Endothelial cell of umbilical vein (primary cell): ENCODE measurements around the gene RETREG2. TPM values are rescaled to one million over a fixed set of nuclear protein-coding genes. Genes with fewer than 3 reads are reported as not detected.

Source experiments
- BruUV-seq: library from RNA; stranded (reverse); fragments of 400-500 nt; replicated peaks from 2 replicates; lab custom pipeline; 2021; lab: Mats Ljungman, UMichigan
- CTCF ChIA-PET: fragments of 300-600, 350-600 bp; sonication (Branson Sonifier 250); formaldehyde crosslinking; loops from one replicate; lab custom pipeline; 2021; ENCODE audit warnings: antibody characterized with exemption, inconsistent platforms; lab: Charles Lee
- POLR2A ChIA-PET: fragments of 300-600, 350-600 bp; sonication (Branson Sonifier 250); formaldehyde crosslinking; loops from one replicate; lab custom pipeline; 2021; ENCODE audit warnings: antibody characterized with exemption, inconsistent platforms; lab: Charles Lee
- DNase-seq: peaks from one replicate; pipeline ENCODE4 v3.0.0-alpha.2; 2011; ENCODE audit warnings: low read depth, low spot score
- FAIRE-seq: peaks from 2 replicates; lab custom pipeline; 2011; peaks lifted over from hg19 to GRCh38; lab: Jason Lieb, UNC
- H2AFZ ChIP-seq: 2 replicates; pipeline ENCODE4 v1.6.0; 2012; ENCODE audit warnings: low read depth, low read length, control low read depth, inconsistent platforms
- H3K27ac ChIP-seq: 2 replicates; pipeline ENCODE4 v1.5.1; 2011; ENCODE audit warnings: low read depth, mild to moderate bottlenecking, control low read depth, low read length, moderate library complexity; ENCODE audit not compliant: insufficient read depth
- H3K27me3 ChIP-seq, 2 experiments: 2 replicates each; pipeline versions ENCODE4 v1.6.0 to v1.6.1; 2011; ENCODE audit warnings: low read length in 2 of 2, mixed read lengths in 1 of 2; ENCODE audit not compliant: control insufficient read depth in 2 of 2, insufficient read depth in 2 of 2
- H3K36me3 ChIP-seq, 2 experiments: 2 replicates in 1 of 2; 3 replicates in 1 of 2; pipeline ENCODE4 v1.5.1; 2011; ENCODE audit warnings: low read length in 2 of 2, mild to moderate bottlenecking in 1 of 2, moderate library complexity in 1 of 2; ENCODE audit not compliant: control insufficient read depth in 2 of 2, insufficient read depth in 2 of 2; ENCODE audit errors: extremely low read depth in 1 of 2
- H3K4me1 ChIP-seq: 3 replicates; pipeline ENCODE4 v1.5.1; 2011; ENCODE audit warnings: mild to moderate bottlenecking, low read length; ENCODE audit not compliant: control insufficient read depth, insufficient read depth; ENCODE audit errors: extremely low read depth
- H3K4me2 ChIP-seq: 2 replicates; pipeline ENCODE4 v1.6.1; 2011; ENCODE audit warnings: low read length, control low read depth, mixed read lengths; ENCODE audit not compliant: insufficient read depth
- H3K4me3 ChIP-seq, 3 experiments: fragments of 200-600 bp in 1 of 3; sonication (generic), shearing (Covaris generic) in 1 of 3; replicated peaks in 1 of 3; 2 replicates each; pipeline ENCODE4 v1.5.1; 2011 to 2016; ENCODE audit warnings: control low read depth in 3 of 3, low read length in 3 of 3, mild to moderate bottlenecking in 2 of 3, inconsistent platforms in 1 of 3, low read depth in 1 of 3, moderate library complexity in 1 of 3; ENCODE audit not compliant: insufficient read depth in 1 of 3
- H3K79me2 ChIP-seq: 2 replicates; pipeline ENCODE4 v1.6.0; 2012; ENCODE audit warnings: low read length, inconsistent platforms; ENCODE audit not compliant: control insufficient read depth, insufficient read depth
- H3K9ac ChIP-seq: replicated peaks from 2 replicates; pipeline ENCODE3; 2011; ENCODE audit warnings: low read length, control low read depth; ENCODE audit not compliant: insufficient read depth; ENCODE audit errors: extremely low read depth
- H3K9me1 ChIP-seq: replicated peaks from 3 replicates; pipeline ENCODE4 v1.6.0; 2011; ENCODE audit warnings: mild to moderate bottlenecking, low read length; ENCODE audit not compliant: control insufficient read depth, insufficient read depth; ENCODE audit errors: extremely low read depth
- H3K9me3 ChIP-seq: replicated peaks from 2 replicates; pipeline ENCODE4 v1.5.1; 2012; ENCODE audit warnings: low read length, inconsistent platforms; ENCODE audit not compliant: control insufficient read depth, insufficient read depth
- H4K20me1 ChIP-seq: replicated peaks from 2 replicates; pipeline ENCODE3; 2011; ENCODE audit warnings: mild to moderate bottlenecking, low read length; ENCODE audit not compliant: control insufficient read depth, insufficient read depth; ENCODE audit errors: extremely low read depth
- CTCF ChIP-seq, 2 donors: IDR thresholded peaks; 1 replicate in 1 of 2; 2 replicates in 1 of 2; pipeline ENCODE4 v1.5.1; 2011; ENCODE audit warnings: low read length in 2 of 2, mild to moderate bottlenecking in 2 of 2, moderate library complexity in 2 of 2, control low read depth in 1 of 2, inconsistent platforms in 1 of 2, low read depth in 1 of 2; ENCODE audit not compliant: insufficient read depth in 1 of 2; ENCODE audit errors: extremely low read depth in 1 of 2
- EZH2 ChIP-seq: IDR thresholded peaks from 2 replicates; pipeline ENCODE4 v1.6.1; 2012; ENCODE audit warnings: borderline replicate concordance, low read depth, mild to moderate bottlenecking, moderate library complexity, low read length, inconsistent platforms; ENCODE audit not compliant: severe bottlenecking
- FOS ChIP-seq: IDR thresholded peaks from 2 replicates; pipeline ENCODE4 v1.6.1; 2011; ENCODE audit warnings: mild to moderate bottlenecking, low read length, moderate library complexity, borderline replicate concordance; ENCODE audit not compliant: insufficient read depth
- GATA2 ChIP-seq: IDR thresholded peaks from 2 replicates; pipeline ENCODE4 v1.7.0; 2011; ENCODE audit warnings: low read depth, mild to moderate bottlenecking, moderate library complexity, mixed read lengths, low read length; ENCODE audit not compliant: insufficient read length, insufficient read depth
- JUN ChIP-seq: IDR thresholded peaks from 2 replicates; pipeline ENCODE4 v1.6.1; 2011; ENCODE audit warnings: borderline replicate concordance, low read depth; ENCODE audit not compliant: insufficient read length, insufficient read depth
- MAX ChIP-seq: IDR thresholded peaks from 2 replicates; pipeline ENCODE4 v1.6.1; 2011; ENCODE audit not compliant: insufficient read depth, insufficient read length
- MYC ChIP-seq: IDR thresholded peaks from one replicate; pipeline ENCODE4 v1.6.1; 2011; ENCODE audit warnings: mild to moderate bottlenecking, low read depth, low read length
- POLR2A ChIP-seq: IDR thresholded peaks from 2 replicates; pipeline ENCODE4 v1.6.1; 2012; ENCODE audit warnings: low read depth, mild to moderate bottlenecking, control low read depth, low read length
- POLR2AphosphoS5 ChIP-seq: IDR thresholded peaks from 2 replicates; pipeline ENCODE4 v1.6.1; 2012; ENCODE audit warnings: low read depth, mild to moderate bottlenecking, control low read depth, low read length, moderate library complexity; ENCODE audit not compliant: insufficient read depth
- dilution Hi-C: fragments of 300-500 bp; cut with MboI; formaldehyde crosslinking; loops from one replicate; pipeline ENCODE4 v1.15.0; 2019; ENCODE audit warnings: low sequenced_read_pairs; ENCODE audit not compliant: extremely low pct_ligation_motif_present
- intact Hi-C: fragments of 100-400 bp; cut with micrococcal nuclease; formaldehyde crosslinking; loops from one replicate; pipeline ENCODE4 v1.10.0; 2022
- polyA plus RNA-seq, 4 experiments: library from polyadenylated mRNA; depleted of rRNA in 3 of 4; stranded (reverse) in 3 of 4; unstranded in 1 of 4; fragments of >200 nt; gene quantifications; 2 replicates each; pipeline versions ENCODE4 v1.2.1 to v1.2.3, GENCODE V29; 2011 to 2012; ENCODE audit warnings: missing spikeins in 1 of 4
- total RNA-seq: library from RNA; stranded (reverse); gene quantifications from 2 replicates; pipeline ENCODE4 v1.2.3, GENCODE V29; 2021

The RETREG2 gene
- total and polyA plus RNA-seq, 2 donors (not counting 3 experiments of a cell fraction or from before 2014, with no cell fraction given), result 59.5 to 76.1 TPM

GRCh38 chr2:219178377-219179175 lies 501 bp downstream of the RETREG2 start:
- FAIRE-seq (no peak), DNase-seq (no peak)
- ChIA-PET POLR2A (no interaction called here), CTCF (no interaction called here)
- H3K27ac ChIP-seq, result no peak overlapping the region
- H3K9me1 ChIP-seq, result no peaks in the 10 kb centered on the region
- peak overlapping the region; percentile 51 for H3K9ac ChIP-seq
- no peaks in the 10 kb centered on the region for H3K9me3 ChIP-seq
- peak overlapping the region; percentile 44 to 81 (median 67) for H3K4me3 ChIP-seq
- dilution Hi-C loops, result no loop called here
- H4K20me1 ChIP-seq, result no peaks in the 10 kb centered on the region
- TF ChIP-seq MYC (no peak), MAX (no peak), GATA2 (no peak), POLR2A (no peak)
- intact Hi-C loops, result loop anchor here (1.0 to 5.0 kb wide), 3 partner anchors 28 to 611 kb away; partner anchors contain the start of genes ABCB6, CNOT9, USP37 and ZFAND2B
- no TSS peak for BruUV-seq
- H2AFZ ChIP-seq, result peak overlapping the region; percentile 88
- peaks cover 15 to 41% of the 10 kb centered on the region in 2 experiments for H3K36me3 ChIP-seq
- peak overlapping the region; percentile 66 for H3K4me2 ChIP-seq
- H3K79me2 ChIP-seq, result peaks cover 22% of the 10 kb centered on the region
- H3K27me3 ChIP-seq, result no peaks in the 10 kb centered on the region
- H3K4me1 ChIP-seq, result peaks cover 18% of the 10 kb centered on the region

GRCh38 chr2:219179601-219180465 lies 1.8 kb downstream of the RETREG2 start:
- Histone ChIP-seq H3K4me3 (no peak overlapping the region), H3K4me2 (peak overlapping the region; percentile 66), H3K79me2 (peaks cover 22% of the 10 kb centered on the region), H3K9me1 (no peaks in the 10 kb centered on the region), H3K27ac (no peak overlapping the region), H4K20me1 (no peaks in the 10 kb centered on the region), H3K27me3 (no peaks in the 10 kb centered on the region), H3K4me1 (peaks cover 18% of the 10 kb centered on the region), H3K36me3 (peaks cover 15 to 40% of the 10 kb centered on the region in 2 experiments), H2AFZ (no peak overlapping the region), H3K9me3 (no peaks in the 10 kb centered on the region), H3K9ac (no peak overlapping the region)
- dilution Hi-C loops (no loop called here), intact Hi-C loops (loop anchor here (5.0 kb wide), 1 partner anchor 613 kb away; the partner anchor contains the start of genes CNOT9 and USP37)
- TF ChIP-seq JUN (no peak), FOS (no peak), MYC (no peak), POLR2AphosphoS5 (no peak), GATA2 (no peak), CTCF (IDR thresholded peaks at IDR 0.05; ENCODE audit: extremely low read depth in 1 of 2, insufficient read depth in 1 of 2, low read depth in 1 of 2, low read length in 2 of 2) (no peak), EZH2 (no peak), MAX (no peak), POLR2A (no peak)
- DNase-seq (no peak), FAIRE-seq (no peak)
- POLR2A ChIA-PET, result no interaction called here
- CTCF ChIA-PET, result interaction anchor here (1.4 to 2.2 kb wide), 3 partner anchors 9 to 150 kb away, joined by 3 to 10 read pairs (median 5); no protein-coding TSS in a partner anchor
- BruUV-seq, result no TSS peak
